ENCODE measurements around the gene NCLN. TPM values are rescaled to one million over a fixed set of nuclear protein-coding genes. Genes with fewer than 3 reads are reported as not detected.
A peak's percentile ranks its signal among the peaks of the same experiment; 100 is the strongest.

The NCLN gene
- total RNA-seq, 1 donor from 2014 or later: 57.0 TPM

DNA sequence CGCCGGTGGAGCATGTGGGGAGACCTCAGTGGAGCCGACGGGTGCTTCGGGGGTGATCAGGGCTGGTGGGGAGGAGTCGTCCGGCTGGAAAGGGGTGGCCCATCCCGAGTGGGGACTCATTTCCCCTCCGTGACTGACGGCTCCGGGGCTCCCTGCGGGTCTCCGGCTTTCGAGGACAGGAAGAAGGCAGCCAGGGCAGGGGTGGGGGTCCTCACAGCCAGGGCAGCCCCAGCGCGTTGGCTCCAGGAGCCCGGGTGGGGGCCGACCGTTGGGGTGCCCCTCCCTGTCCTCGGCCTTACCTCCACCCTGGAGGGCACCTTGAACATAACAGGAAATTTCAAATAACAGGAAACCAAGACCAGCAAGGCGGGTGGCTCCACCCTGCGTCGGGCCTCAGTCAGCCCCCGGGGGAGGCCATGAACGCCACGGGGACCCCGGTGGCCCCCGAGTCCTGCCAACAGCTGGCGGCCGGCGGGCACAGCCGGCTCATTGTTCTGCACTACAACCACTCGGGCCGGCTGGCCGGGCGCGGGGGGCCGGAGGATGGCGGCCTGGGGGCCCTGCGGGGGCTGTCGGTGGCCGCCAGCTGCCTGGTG, 7.3 kb upstream of the NCLN start, which contains the start of gene S1PR4:
Gene S1PR4 (plus strand): TSS at position 393 of the 596 bp plus-strand sequence. CDS start 24 bp downstream, at position 417.
- DNase-seq (ENCODE audit: low read depth): no peak
- TF ChIP-seq, protein P1, sequence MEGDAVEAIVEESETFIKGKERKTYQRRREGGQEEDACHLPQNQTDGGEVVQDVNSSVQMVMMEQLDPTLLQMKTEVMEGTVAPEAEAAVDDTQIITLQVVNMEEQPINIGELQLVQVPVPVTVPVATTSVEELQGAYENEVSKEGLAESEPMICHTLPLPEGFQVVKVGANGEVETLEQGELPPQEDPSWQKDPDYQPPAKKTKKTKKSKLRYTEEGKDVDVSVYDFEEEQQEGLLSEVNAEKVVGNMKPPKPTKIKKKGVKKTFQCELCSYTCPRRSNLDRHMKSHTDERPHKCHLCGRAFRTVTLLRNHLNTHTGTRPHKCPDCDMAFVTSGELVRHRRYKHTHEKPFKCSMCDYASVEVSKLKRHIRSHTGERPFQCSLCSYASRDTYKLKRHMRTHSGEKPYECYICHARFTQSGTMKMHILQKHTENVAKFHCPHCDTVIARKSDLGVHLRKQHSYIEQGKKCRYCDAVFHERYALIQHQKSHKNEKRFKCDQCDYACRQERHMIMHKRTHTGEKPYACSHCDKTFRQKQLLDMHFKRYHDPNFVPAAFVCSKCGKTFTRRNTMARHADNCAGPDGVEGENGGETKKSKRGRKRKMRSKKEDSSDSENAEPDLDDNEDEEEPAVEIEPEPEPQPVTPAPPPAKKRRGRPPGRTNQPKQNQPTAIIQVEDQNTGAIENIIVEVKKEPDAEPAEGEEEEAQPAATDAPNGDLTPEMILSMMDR (IDR thresholded peaks at IDR 0.05; ENCODE audit: insufficient read depth, low read length, poor library complexity, severe bottlenecking): no peak
- H3K4me3 ChIP-seq (ENCODE audit: low read depth, low read length): no peak within 1 kb of the TSS
- H3K27me3 ChIP-seq (ENCODE audit: control insufficient read depth, insufficient read depth, low read length): no peaks in the 10 kb centered on the region
- no peaks in the 10 kb centered on the region for H3K36me3 ChIP-seq (ENCODE audit: control insufficient read depth, insufficient read depth, low read length)

DNA sequence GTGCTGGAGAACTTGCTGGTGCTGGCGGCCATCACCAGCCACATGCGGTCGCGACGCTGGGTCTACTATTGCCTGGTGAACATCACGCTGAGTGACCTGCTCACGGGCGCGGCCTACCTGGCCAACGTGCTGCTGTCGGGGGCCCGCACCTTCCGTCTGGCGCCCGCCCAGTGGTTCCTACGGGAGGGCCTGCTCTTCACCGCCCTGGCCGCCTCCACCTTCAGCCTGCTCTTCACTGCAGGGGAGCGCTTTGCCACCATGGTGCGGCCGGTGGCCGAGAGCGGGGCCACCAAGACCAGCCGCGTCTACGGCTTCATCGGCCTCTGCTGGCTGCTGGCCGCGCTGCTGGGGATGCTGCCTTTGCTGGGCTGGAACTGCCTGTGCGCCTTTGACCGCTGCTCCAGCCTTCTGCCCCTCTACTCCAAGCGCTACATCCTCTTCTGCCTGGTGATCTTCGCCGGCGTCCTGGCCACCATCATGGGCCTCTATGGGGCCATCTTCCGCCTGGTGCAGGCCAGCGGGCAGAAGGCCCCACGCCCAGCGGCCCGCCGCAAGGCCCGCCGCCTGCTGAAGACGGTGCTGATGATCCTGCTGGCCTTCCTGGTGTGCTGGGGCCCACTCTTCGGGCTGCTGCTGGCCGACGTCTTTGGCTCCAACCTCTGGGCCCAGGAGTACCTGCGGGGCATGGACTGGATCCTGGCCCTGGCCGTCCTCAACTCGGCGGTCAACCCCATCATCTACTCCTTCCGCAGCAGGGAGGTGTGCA, 6.6 kb upstream of the NCLN start:
- Histone ChIP-seq H3K36me3 (ENCODE audit: control insufficient read depth, insufficient read depth, low read length) (no peaks in the 10 kb centered on the region), H3K4me3 (ENCODE audit: low read depth, low read length) (no peak overlapping the region), H3K27me3 (ENCODE audit: control insufficient read depth, insufficient read depth, low read length) (no peaks in the 10 kb centered on the region)
- no peak for DNase-seq (ENCODE audit: low read depth)
- TF ChIP-seq, protein P1 (IDR thresholded peaks at IDR 0.05; ENCODE audit: insufficient read depth, low read length, poor library complexity, severe bottlenecking): no peak

DNA sequence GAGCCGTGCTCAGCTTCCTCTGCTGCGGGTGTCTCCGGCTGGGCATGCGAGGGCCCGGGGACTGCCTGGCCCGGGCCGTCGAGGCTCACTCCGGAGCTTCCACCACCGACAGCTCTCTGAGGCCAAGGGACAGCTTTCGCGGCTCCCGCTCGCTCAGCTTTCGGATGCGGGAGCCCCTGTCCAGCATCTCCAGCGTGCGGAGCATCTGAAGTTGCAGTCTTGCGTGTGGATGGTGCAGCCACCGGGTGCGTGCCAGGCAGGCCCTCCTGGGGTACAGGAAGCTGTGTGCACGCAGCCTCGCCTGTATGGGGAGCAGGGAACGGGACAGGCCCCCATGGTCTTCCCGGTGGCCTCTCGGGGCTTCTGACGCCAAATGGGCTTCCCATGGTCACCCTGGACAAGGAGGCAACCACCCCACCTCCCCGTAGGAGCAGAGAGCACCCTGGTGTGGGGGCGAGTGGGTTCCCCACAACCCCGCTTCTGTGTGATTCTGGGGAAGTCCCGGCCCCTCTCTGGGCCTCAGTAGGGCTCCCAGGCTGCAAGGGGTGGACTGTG, 5.9 kb upstream of the NCLN start:
- TF ChIP-seq, protein P1 (IDR thresholded peaks at IDR 0.05; ENCODE audit: insufficient read depth, low read length, poor library complexity, severe bottlenecking): no peak
- DNase-seq (ENCODE audit: low read depth): no peak
- Histone ChIP-seq H3K27me3 (ENCODE audit: control insufficient read depth, insufficient read depth, low read length) (no peaks in the 10 kb centered on the region), H3K4me3 (ENCODE audit: low read depth, low read length) (no peak overlapping the region), H3K36me3 (ENCODE audit: control insufficient read depth, insufficient read depth, low read length) (no peaks in the 10 kb centered on the region)

DNA sequence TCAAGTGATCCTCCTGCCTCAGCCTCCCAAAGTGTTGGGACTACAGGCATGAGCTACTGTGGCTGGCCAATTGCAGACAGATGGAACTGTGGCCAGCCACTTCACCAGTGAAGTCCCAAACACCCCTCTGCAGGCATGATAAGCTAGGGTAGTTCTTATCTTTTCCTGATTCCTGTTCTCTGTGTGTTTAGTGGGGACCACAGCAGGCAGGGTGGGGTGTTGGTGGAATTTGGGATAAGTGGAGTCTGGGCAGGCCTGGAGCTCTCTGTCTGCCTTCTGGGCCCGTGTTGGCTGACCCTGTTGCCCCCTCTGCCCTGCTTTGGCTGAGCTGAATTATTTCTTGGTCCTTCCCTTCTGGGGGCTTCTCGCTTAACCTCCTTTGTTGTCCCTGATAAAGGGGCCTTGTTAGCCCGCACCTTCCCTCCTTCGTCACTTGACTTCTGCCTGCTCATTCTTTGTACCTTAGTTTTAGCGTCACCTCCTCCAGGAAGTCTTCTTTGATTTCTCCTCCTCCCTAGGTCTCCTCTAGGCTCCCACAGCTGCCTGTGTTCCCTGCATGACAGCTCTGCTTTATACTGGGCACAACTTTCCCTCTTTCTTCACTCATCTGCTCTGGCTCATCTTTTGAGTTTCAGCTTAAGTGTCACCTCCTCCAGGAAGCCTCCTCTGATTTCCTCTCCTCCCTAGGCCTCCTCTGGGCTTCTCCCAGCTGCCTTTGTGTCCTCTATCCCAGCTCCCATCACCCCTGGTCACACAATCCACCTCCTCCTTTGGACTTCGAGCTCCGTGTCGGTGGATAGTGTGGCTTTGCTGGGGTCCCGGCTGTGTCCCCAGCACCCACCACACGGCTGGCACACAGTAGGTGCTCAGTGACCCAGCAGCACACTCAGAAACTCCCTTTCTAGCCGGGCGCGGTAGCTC, 1.7 kb upstream of the NCLN start:
- H3K4me3 ChIP-seq (ENCODE audit: low read depth, low read length): no peak overlapping the region
- DNase-seq (ENCODE audit: low read depth): no peak
- TF ChIP-seq, protein P1 (IDR thresholded peaks at IDR 0.05; ENCODE audit: insufficient read depth, low read length, poor library complexity, severe bottlenecking): no peak

DNA sequence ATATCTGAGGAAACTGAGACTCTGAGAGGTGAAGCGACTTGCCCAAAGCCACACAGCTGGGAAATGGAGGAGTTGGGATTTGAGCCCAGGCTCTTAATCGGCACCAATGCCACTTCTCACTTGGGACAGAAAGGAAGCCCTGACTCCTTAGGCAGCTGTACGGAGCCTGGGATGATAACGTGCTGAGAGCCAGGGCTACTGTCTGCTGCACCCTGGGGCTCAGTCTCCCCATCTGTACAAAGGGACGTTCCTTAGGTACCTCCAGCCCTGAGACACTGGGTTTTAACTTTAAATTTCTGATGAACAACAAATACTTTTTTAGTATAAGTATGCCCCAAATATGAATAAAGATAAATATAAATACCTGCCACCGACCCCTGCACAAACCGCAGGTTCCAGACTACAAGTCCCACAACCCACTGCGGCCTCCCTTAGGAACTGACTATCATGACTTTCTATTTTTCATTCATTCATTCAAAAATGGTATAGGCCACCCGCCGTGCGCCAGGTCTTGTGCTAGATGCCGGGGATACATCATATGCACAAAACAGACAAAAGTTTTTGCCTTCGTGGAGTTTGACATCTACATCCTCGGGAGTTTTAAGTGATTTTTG, 776 bp upstream of the NCLN start:
- DNase-seq (ENCODE audit: low read depth): peak; percentile 29
- peak overlapping the region; percentile 95 for H3K4me3 ChIP-seq (ENCODE audit: low read depth, low read length)
- TF ChIP-seq, protein P1 (IDR thresholded peaks at IDR 0.05; ENCODE audit: insufficient read depth, low read length, poor library complexity, severe bottlenecking): no peak

More for the DNA sequence above, 1.7 kb upstream of the NCLN start:
- no peaks in the 10 kb centered on the region for H3K27me3 ChIP-seq (ENCODE audit: control insufficient read depth, insufficient read depth, low read length)
- no peaks in the 10 kb centered on the region for H3K36me3 ChIP-seq (ENCODE audit: control insufficient read depth, insufficient read depth, low read length)

More for the DNA sequence above, 776 bp upstream of the NCLN start:
- H3K27me3 ChIP-seq (ENCODE audit: control insufficient read depth, insufficient read depth, low read length): no peaks in the 10 kb centered on the region
- no peaks in the 10 kb centered on the region for H3K36me3 ChIP-seq (ENCODE audit: control insufficient read depth, insufficient read depth, low read length)

Measured in kidney epithelial cell (primary cell).